BLaER1 (cell line): ENCODE results near the gene APOH.

Source experiments
- H3K27ac ChIP-seq: shearing (Covaris generic); formaldehyde crosslinking; 2 replicates; pipeline ENCODE4 v1.8.1; 2022
- H3K27me3 ChIP-seq: shearing (Covaris generic); formaldehyde crosslinking; 2 replicates; pipeline ENCODE4 v1.8.1; 2022
- H3K36me3 ChIP-seq: shearing (Covaris generic); formaldehyde crosslinking; 2 replicates; pipeline ENCODE4 v1.8.1; 2022
- H3K4me1 ChIP-seq: shearing (Covaris generic); formaldehyde crosslinking; 2 replicates; pipeline ENCODE4 v1.8.1; 2022
- H3K4me2 ChIP-seq: shearing (Covaris generic); formaldehyde crosslinking; 2 replicates; pipeline ENCODE4 v1.8.1; 2022
- H3K4me3 ChIP-seq: shearing (Covaris generic); formaldehyde crosslinking; 2 replicates; pipeline ENCODE4 v1.8.1; 2022
- H3K9ac ChIP-seq: shearing (Covaris generic); formaldehyde crosslinking; 2 replicates; pipeline ENCODE4 v1.8.1; 2022
- H3K9me3 ChIP-seq: shearing (Covaris generic); formaldehyde crosslinking; 2 replicates; pipeline ENCODE4 v1.8.1; 2022
- H4K20me1 ChIP-seq: shearing (Covaris generic); formaldehyde crosslinking; 2 replicates; pipeline ENCODE4 v1.8.1; 2022
- Cebpa-rat ChIP-seq: shearing (Covaris generic); IDR thresholded peaks from 2 replicates; pipeline ENCODE4 v1.8.1; 2022

Gene APOH

GRCh38 chr17:66200685-66201092 is 28.5 kb downstream of the APOH start:
- H3K4me3 ChIP-seq, result no peak overlapping the region
- no peaks in the 10 kb centered on the region for H3K36me3 ChIP-seq
- no peak for TF ChIP-seq Cebpa-rat

GRCh38 chr17:66198242-66198641 is 31.0 kb downstream of the APOH start:
- no peak overlapping the region for H3K4me2 ChIP-seq
- no peaks in the 10 kb centered on the region for H3K27me3 ChIP-seq
- H3K9ac ChIP-seq, result no peak overlapping the region
- no peaks in the 10 kb centered on the region for H3K9me3 ChIP-seq
- H3K36me3 ChIP-seq, result no peaks in the 10 kb centered on the region
- H4K20me1 ChIP-seq, result no peaks in the 10 kb centered on the region
- no peak overlapping the region for H3K4me3 ChIP-seq
- peaks cover 12% of the 10 kb centered on the region for H3K4me1 ChIP-seq
- TF ChIP-seq Cebpa-rat, result no peak
- H3K27ac ChIP-seq, result no peak overlapping the region

More at GRCh38 chr17:66200685-66201092, 28.5 kb downstream of the APOH start:
- H3K4me1 ChIP-seq, result no peaks in the 10 kb centered on the region
- H4K20me1 ChIP-seq, result no peaks in the 10 kb centered on the region
- H3K9ac ChIP-seq, result no peak overlapping the region
- no peak overlapping the region for H3K4me2 ChIP-seq
- H3K9me3 ChIP-seq, result no peaks in the 10 kb centered on the region
- no peak overlapping the region for H3K27ac ChIP-seq
- H3K27me3 ChIP-seq, result no peaks in the 10 kb centered on the region

DNA sequence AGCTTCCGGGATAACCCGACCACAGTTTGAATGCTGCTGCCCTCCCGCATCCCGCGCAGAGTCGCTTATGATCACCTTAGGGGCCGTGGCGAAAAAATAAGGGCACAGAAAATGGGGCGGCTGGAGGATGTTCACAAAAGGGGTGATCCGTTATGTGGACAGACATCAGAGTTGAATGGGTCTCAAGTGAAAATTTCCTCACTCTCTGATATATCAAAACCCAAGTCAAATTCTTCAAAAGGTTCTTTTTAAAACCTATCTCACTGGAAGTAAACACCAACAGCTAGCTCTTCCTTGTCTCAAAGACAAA is 36.9 kb downstream of the APOH start:
- H3K4me1 ChIP-seq, result peaks cover 44% of the 10 kb centered on the region
- no peaks in the 10 kb centered on the region for H3K9me3 ChIP-seq
- peak overlapping the region; percentile 20; the same call in 1 of the 2 replicates for H3K27ac ChIP-seq
- no peaks in the 10 kb centered on the region for H3K36me3 ChIP-seq
- H3K9ac ChIP-seq, result no peak overlapping the region
- no peaks in the 10 kb centered on the region for H4K20me1 ChIP-seq
- peak overlapping the region; percentile 80 for H3K4me3 ChIP-seq
- no peaks in the 10 kb centered on the region for H3K27me3 ChIP-seq
- TF ChIP-seq Cebpa-rat, result no peak
- H3K4me2 ChIP-seq, result peak overlapping the region; percentile 93

DNA sequence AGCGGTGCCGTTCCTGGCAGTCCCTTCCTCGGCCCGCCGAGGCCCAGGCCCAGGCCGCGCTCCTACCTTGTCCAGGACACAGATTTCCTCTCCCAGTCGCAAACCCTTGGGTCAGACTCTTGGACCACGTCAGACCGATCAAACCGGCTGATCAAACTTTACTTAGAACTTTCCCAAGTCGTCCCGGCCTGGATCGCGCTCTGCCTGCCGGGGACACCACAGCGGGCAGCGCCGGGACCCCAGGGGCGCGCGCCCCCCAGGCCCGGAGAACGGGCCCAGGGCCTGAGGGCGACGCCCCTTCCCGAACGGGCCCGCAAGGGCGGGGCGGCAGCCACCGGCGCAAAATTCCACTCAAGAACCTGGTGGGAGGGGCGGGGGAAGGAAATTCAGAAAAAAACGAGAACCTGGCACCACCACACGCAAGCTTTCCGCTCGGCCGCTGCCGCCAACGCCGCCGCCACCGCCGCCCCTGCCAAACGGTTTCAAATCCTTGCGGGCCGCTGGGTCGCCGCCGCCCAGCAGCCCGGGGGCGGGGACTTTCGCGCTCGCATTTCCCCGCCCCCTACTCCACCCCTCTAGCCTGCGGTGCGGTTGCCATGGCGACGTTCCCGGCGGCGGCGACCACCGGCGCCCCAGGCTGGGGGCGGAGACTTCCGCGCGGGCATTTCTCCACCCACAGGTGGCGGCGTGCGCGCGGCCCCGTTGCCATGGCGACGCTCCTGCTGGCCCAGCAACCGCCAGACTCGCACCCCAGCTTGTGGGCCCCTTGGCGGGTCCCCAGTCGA is 37.4 kb downstream of the APOH start, which contains the start of gene CEP112:
Gene CEP112, minus strand, starts transcription at position 541 of the 785 bp plus-strand sequence.
- H3K27me3 ChIP-seq, result no peaks in the 10 kb centered on the region
- H3K4me2 ChIP-seq, result peak within 1 kb of the TSS; percentile 93
- no peak for TF ChIP-seq Cebpa-rat
- peak within 1 kb of the TSS; percentile 74 for H3K27ac ChIP-seq
- H3K4me1 ChIP-seq, result peaks cover 44% of the 10 kb centered on the region
- peak within 1 kb of the TSS; percentile 80 for H3K4me3 ChIP-seq
- H3K9me3 ChIP-seq, result no peaks in the 10 kb centered on the region
- H4K20me1 ChIP-seq, result no peaks in the 10 kb centered on the region
- H3K9ac ChIP-seq, result peak within 1 kb of the TSS; percentile 80
- no peaks in the 10 kb centered on the region for H3K36me3 ChIP-seq

DNA sequence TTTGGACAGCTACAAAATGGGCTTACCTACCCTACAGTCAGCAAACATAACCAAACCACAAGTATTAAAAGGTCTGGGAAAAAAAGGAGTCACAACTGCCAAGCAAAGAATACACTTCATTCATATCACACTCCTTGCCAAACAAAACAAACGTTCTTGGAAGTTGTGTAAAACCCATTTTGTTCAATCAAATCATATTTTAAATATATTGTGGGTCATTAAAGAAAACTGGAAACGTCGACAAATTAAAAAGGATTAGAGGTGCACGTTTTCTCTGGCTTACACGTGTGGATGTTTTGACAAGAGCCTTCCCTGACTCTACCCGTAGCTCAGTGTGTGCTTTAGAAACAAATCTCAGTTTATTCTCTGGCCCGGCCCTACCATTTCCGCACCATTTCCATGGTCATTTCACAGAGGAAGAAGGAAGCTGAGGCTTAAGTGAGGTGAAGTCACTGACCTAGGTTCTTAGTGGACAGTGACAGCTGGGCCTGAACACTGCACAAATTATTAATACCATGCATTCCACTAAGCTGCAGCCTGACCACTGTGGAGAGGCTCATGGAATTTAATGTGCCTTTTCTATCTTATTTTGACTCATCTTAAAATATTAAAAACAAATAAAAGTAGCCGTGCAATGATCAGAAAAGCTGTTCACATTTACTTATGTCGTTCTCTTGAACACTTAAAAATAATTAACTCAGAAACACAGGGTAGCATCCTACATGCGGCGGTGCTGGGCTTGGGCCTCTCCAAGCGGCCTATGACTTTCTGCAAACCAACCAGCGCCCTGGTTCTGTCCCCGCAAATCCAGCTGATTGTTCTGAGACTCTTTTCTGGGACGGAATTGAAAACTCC is 38.2 kb downstream of the APOH start:
- Histone ChIP-seq H3K4me1 (peaks cover 48% of the 10 kb centered on the region), H3K9me3 (no peaks in the 10 kb centered on the region), H3K36me3 (no peaks in the 10 kb centered on the region), H3K9ac (peak overlapping the region; percentile 80), H3K27me3 (no peaks in the 10 kb centered on the region), H3K4me3 (peak overlapping the region; percentile 80), H4K20me1 (no peaks in the 10 kb centered on the region), H3K4me2 (peak overlapping the region; percentile 93), H3K27ac (peak overlapping the region; percentile 74)
- no peak for TF ChIP-seq Cebpa-rat

GRCh38 chr17:66187718-66188117 is 41.5 kb downstream of the APOH start:
- Histone ChIP-seq H3K4me2 (no peak overlapping the region), H3K4me3 (no peak overlapping the region), H3K27me3 (no peaks in the 10 kb centered on the region), H3K9ac (no peak overlapping the region), H4K20me1 (no peaks in the 10 kb centered on the region), H3K36me3 (peaks cover 14% of the 10 kb centered on the region; the same call in 1 of the 2 replicates), H3K27ac (no peak overlapping the region), H3K9me3 (peaks cover 15% of the 10 kb centered on the region), H3K4me1 (peaks cover 35% of the 10 kb centered on the region)
- no peak for TF ChIP-seq Cebpa-rat

DNA sequence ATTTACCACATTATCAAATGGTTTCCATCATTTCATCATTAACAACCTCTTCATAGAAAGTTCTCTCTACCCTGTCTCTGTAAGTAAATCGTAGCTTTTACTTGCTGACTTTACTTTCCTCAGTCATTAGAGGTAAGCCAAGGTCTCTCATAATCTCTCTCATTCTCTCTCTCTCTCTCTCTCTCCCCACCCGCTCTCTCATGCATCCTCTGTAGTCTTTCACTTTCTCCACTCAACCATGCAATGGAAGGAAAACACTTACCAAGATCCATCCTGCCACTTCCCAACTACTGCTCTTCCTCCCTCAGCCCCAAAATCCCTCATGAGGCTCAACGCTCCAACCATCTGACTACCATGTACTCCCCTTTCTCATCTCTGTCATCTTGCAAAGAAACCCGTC is 43.4 kb downstream of the APOH start:
- Histone ChIP-seq H3K9ac (no peak overlapping the region), H3K36me3 (peaks cover 30% of the 10 kb centered on the region), H3K4me3 (no peak overlapping the region), H3K27me3 (no peaks in the 10 kb centered on the region), H3K9me3 (peaks cover 15% of the 10 kb centered on the region), H3K27ac (no peak overlapping the region), H3K4me1 (peaks cover 22% of the 10 kb centered on the region), H4K20me1 (no peaks in the 10 kb centered on the region), H3K4me2 (peak overlapping the region; percentile 24)
- no peak for TF ChIP-seq Cebpa-rat

GRCh38 chr17:66184392-66184791 is 44.8 kb downstream of the APOH start:
- peaks cover 8% of the 10 kb centered on the region for H3K4me1 ChIP-seq
- peaks cover 15% of the 10 kb centered on the region for H3K9me3 ChIP-seq
- peaks cover 30% of the 10 kb centered on the region for H3K36me3 ChIP-seq
- H3K27ac ChIP-seq, result no peak overlapping the region
- no peak for TF ChIP-seq Cebpa-rat
- H3K9ac ChIP-seq, result no peak overlapping the region
- no peaks in the 10 kb centered on the region for H4K20me1 ChIP-seq
- no peaks in the 10 kb centered on the region for H3K27me3 ChIP-seq
- H3K4me2 ChIP-seq, result no peak overlapping the region
- H3K4me3 ChIP-seq, result no peak overlapping the region

DNA sequence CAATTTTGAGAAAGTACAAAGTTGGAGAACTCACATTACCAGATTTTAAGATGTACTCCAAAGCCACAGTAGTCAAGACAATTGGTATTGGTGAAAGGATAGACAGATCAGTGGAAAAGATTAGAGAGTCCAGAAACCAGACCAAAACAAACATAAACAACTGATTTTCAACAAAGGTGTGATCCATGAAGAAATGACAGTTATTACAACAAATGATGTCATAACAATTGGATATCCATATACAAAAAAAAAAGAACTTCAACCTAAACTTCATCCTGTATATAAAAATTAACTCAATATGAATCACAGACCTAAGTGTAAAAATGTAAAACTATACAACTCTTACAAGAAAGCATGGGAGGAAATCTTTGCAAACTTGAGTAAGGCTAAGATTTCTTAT is 45.7 kb downstream of the APOH start:
- TF ChIP-seq Cebpa-rat, result no peak
- H3K9ac ChIP-seq, result no peak overlapping the region

DNA sequence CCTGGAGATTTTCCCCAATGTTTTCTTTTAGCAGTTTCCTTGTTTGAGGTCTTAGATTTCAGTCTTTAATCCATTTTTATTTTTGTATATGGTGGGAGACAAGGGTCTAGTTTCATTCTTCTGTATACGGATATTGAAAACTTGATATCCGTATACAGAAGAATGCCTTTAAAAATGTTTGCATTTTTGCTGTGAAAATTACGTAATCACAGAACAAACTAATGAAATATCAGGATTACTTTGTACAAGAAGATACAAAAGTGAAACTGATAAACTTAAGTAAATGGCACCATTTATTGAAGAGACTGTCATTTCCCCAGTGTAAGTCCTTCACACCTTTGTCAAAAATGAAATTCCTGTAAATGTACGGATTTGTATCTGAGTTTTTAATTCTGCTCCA is 50.6 kb downstream of the APOH start:
- no peak for TF ChIP-seq Cebpa-rat
- H3K9ac ChIP-seq, result no peak overlapping the region
- H3K4me2 ChIP-seq, result no peak overlapping the region
- H3K4me1 ChIP-seq, result no peaks in the 10 kb centered on the region
- H3K4me3 ChIP-seq, result no peak overlapping the region
- H3K27ac ChIP-seq, result no peak overlapping the region
- H3K36me3 ChIP-seq, result peaks cover 19% of the 10 kb centered on the region
- H3K9me3 ChIP-seq, result no peaks in the 10 kb centered on the region
- no peaks in the 10 kb centered on the region for H3K27me3 ChIP-seq
- no peaks in the 10 kb centered on the region for H4K20me1 ChIP-seq

More for the DNA sequence above, 45.7 kb downstream of the APOH start:
- Histone ChIP-seq H3K36me3 (peaks cover 30% of the 10 kb centered on the region), H3K4me3 (no peak overlapping the region), H3K27ac (no peak overlapping the region), H3K4me1 (peaks cover 8% of the 10 kb centered on the region), H3K27me3 (no peaks in the 10 kb centered on the region), H4K20me1 (no peaks in the 10 kb centered on the region), H3K9me3 (peaks cover 15% of the 10 kb centered on the region), H3K4me2 (no peak overlapping the region)
